ENCODE data around the gene NCKAP5.

DNA sequence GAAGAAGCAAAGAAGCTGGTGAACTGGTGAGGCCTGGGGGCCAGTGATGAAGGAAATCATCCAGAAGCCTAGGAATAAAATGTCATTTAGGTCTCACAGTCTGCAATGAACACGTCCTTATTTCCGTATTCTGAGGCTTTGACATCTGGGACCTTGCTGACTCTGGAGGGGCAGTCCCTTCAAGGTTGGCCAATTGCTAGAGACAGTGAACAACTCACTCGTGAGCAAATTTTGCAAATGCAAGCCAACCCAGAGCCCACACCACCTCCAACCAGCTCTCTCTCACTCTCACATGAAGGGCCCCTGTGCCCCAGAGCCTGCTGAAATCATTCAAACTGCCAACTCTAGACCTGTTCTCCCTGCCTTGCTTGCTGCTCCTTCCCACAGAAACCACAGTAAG lies 619.2 kb downstream of the NCKAP5 start:
- no peak for TF ChIP-seq CTCF (conservative IDR thresholded peaks at IDR 0.05)
- TF ChIP-seq EZH2 (IDR thresholded peaks at IDR 0.05; ENCODE audit: low read depth), result no peak
